ENCODE measurements around the gene SLC5A2. TPM values are rescaled to one million over a fixed set of nuclear protein-coding genes. Genes with fewer than 3 reads are reported as not detected.
"Not testable (repeated sequence)": the region's sequence is repeated elsewhere in the genome, so short reads cannot be mapped to it uniquely, and the experiment has no call there.

The SLC5A2 gene
- total RNA-seq, 1 donor: not detected

DNA sequence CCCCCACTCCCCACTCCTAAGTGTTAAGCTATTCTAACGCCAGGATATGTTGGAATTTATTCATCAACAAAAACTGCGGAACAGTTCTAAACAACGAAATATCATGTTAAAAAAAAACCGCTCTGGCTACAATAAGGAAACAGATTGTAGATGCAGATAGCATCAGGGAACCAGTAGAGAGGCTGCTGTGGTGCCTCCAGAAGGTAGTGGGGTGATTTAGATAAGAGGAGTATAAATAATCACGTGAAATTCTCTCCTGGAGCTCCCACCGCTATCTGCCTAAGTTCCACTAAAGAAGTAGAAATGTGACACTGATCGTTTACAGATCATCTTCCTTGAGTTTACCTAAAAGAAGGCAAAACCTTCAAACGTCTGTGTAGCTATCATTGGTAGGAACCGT is 52.8 kb downstream of the SLC5A2 start:
- TF ChIP-seq, protein P1, sequence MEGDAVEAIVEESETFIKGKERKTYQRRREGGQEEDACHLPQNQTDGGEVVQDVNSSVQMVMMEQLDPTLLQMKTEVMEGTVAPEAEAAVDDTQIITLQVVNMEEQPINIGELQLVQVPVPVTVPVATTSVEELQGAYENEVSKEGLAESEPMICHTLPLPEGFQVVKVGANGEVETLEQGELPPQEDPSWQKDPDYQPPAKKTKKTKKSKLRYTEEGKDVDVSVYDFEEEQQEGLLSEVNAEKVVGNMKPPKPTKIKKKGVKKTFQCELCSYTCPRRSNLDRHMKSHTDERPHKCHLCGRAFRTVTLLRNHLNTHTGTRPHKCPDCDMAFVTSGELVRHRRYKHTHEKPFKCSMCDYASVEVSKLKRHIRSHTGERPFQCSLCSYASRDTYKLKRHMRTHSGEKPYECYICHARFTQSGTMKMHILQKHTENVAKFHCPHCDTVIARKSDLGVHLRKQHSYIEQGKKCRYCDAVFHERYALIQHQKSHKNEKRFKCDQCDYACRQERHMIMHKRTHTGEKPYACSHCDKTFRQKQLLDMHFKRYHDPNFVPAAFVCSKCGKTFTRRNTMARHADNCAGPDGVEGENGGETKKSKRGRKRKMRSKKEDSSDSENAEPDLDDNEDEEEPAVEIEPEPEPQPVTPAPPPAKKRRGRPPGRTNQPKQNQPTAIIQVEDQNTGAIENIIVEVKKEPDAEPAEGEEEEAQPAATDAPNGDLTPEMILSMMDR (IDR thresholded peaks at IDR 0.05; ENCODE audit: extremely low read depth, low read depth, low read length): no peak
- Histone ChIP-seq H3K36me3 (ENCODE audit: insufficient read depth, low read length) (no peaks in the 10 kb centered on the region), H3K4me3 (ENCODE audit: insufficient read depth, low read length) (no peak overlapping the region), H4K20me1 (ENCODE audit: insufficient read depth, low read length) (no peaks in the 10 kb centered on the region), H3K27me3 (ENCODE audit: insufficient read depth, low read length) (peaks cover 5% of the 10 kb centered on the region), H3K4me1 (ENCODE audit: insufficient read depth, low read length) (no peaks in the 10 kb centered on the region), H3K9me3 (ENCODE audit: low read depth, low read length) (no peaks in the 10 kb centered on the region), H3K79me2 (ENCODE audit: insufficient read depth, low read length) (no peaks in the 10 kb centered on the region), H3K4me2 (ENCODE audit: insufficient read depth, low read length) (no peak overlapping the region), H3K27ac (ENCODE audit: low read depth, low read length) (no peak overlapping the region), H2AFZ (ENCODE audit: low read length) (no peak overlapping the region)
- DNase-seq (ENCODE audit: insufficient read length, low spot score, missing footprints): no peak

DNA sequence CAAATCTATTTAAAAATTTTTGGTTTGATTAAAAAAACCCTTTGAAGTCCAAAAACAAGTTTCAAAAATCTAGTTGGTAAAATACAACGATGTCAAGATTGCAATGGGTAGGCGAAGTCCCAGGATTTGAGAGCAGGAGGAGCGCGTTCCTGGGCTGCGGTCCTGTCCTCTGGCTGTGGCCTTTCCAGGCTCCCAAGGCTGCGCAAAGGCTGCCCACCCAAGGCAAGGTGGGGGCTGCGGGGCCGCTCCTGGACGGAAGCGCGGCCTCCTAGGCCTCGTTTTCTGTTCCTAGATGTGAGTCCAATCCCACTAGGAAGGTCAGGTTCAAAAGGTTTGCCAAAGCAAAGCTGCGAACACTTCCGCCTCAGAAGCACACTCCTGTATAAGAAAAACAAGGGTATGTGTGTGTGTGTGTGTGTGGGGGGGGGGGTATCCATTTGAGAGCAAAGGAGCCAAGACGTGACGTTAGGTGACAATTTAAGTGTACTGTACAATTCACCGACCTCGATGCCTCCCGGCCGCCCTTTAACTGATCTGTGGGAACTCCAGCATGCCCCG is 54.0 kb downstream of the SLC5A2 start:
- TF ChIP-seq, protein P1 (IDR thresholded peaks at IDR 0.05; ENCODE audit: extremely low read depth, low read depth, low read length): no peak
- Histone ChIP-seq H3K4me1 (ENCODE audit: insufficient read depth, low read length) (no peaks in the 10 kb centered on the region), H3K27ac (ENCODE audit: low read depth, low read length) (no peak overlapping the region), H3K36me3 (ENCODE audit: insufficient read depth, low read length) (no peaks in the 10 kb centered on the region), H3K9me3 (ENCODE audit: low read depth, low read length) (no peaks in the 10 kb centered on the region), H3K4me2 (ENCODE audit: insufficient read depth, low read length) (peak overlapping the region; percentile 39), H2AFZ (ENCODE audit: low read length) (no peak overlapping the region), H3K4me3 (ENCODE audit: insufficient read depth, low read length) (no peak overlapping the region), H4K20me1 (ENCODE audit: insufficient read depth, low read length) (no peaks in the 10 kb centered on the region), H3K79me2 (ENCODE audit: insufficient read depth, low read length) (no peaks in the 10 kb centered on the region), H3K27me3 (ENCODE audit: insufficient read depth, low read length) (peaks cover 5% of the 10 kb centered on the region)
- DNase-seq (ENCODE audit: insufficient read length, low spot score, missing footprints): peak; percentile 58

DNA sequence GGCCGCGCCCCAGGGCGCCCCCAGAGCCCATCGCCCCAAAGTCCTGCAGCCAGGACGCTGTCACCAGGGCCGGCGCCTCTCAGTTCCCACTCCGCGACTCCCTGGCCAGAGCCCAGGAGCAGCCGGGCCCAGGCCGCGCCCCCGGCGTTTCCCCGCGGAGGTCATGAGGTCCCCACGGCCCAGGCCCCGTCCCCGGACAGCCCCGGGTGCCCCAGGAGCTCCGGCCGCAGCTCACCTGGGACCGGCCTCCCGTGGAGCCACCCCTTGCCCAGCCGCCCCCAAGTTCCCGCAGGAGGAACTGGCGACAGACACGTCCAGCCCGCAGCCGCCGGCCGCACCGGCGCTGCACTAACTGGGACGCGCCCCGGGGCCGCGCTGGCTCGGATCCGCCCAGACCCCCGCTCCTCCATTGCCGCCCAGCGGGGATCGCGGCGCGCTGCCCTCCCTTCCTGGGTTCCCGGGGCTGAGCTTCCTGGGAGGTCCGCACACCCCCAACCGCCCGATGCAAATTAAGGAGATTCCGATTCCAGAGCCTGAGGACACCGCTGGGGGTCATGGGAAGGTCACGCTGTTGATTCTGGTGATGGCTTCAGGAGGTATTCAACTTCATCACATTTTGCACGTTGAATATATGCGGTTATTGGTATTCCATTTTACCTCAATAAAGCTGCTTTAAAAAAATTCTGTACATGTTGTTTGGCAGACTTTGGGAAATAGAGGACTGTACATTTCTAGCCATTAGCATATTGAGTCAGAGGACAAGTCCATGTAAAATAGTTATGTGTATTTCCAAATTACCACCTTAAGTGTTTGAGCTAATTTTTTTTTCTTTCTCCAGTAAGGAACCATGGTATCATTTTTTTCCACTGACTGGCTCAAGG is 54.7 kb downstream of the SLC5A2 start:
- TF ChIP-seq, protein P1 (IDR thresholded peaks at IDR 0.05; ENCODE audit: extremely low read depth, low read depth, low read length): no peak
- no peak overlapping the region for H2AFZ ChIP-seq (ENCODE audit: low read length)
- DNase-seq (ENCODE audit: insufficient read length, low spot score, missing footprints): peak; percentile 54

DNA sequence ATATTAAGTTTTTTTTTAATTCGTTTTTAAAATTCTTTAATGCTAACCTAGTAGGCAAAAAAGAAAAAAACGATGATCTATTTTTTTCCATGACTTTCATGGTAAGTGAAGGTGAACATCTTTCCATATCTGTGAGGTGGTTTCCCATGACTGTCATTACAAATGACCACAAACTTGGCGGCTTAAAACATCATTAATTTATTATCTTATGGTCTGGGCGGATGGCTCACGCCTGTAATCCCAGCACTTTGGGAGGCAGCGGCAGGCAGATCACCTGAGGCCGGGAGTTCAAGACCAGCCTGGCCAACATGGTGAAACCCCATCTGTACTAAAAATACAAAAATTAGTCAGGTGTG is 55.3 kb downstream of the SLC5A2 start:
- DNase-seq (ENCODE audit: insufficient read length, low spot score, missing footprints); H2AFZ ChIP-seq (ENCODE audit: low read length); H3K27ac ChIP-seq (ENCODE audit: low read depth, low read length); H4K20me1 ChIP-seq (ENCODE audit: insufficient read depth, low read length); H3K9me3 ChIP-seq (ENCODE audit: low read depth, low read length); H3K36me3 ChIP-seq (ENCODE audit: insufficient read depth, low read length); H3K4me3 ChIP-seq (ENCODE audit: insufficient read depth, low read length); H3K4me1 ChIP-seq (ENCODE audit: insufficient read depth, low read length); H3K79me2 ChIP-seq (ENCODE audit: insufficient read depth, low read length); H3K27me3 ChIP-seq (ENCODE audit: insufficient read depth, low read length); H3K4me2 ChIP-seq (ENCODE audit: insufficient read depth, low read length): not testable (repeated sequence)

More for the DNA sequence above, 54.7 kb downstream of the SLC5A2 start:
- Histone ChIP-seq H3K79me2 (ENCODE audit: insufficient read depth, low read length) (no peaks in the 10 kb centered on the region), H3K4me3 (ENCODE audit: insufficient read depth, low read length) (no peak overlapping the region), H4K20me1 (ENCODE audit: insufficient read depth, low read length) (no peaks in the 10 kb centered on the region), H3K27ac (ENCODE audit: low read depth, low read length) (no peak overlapping the region), H3K9me3 (ENCODE audit: low read depth, low read length) (no peaks in the 10 kb centered on the region), H3K36me3 (ENCODE audit: insufficient read depth, low read length) (no peaks in the 10 kb centered on the region), H3K27me3 (ENCODE audit: insufficient read depth, low read length) (peaks cover 5% of the 10 kb centered on the region), H3K4me1 (ENCODE audit: insufficient read depth, low read length) (no peaks in the 10 kb centered on the region), H3K4me2 (ENCODE audit: insufficient read depth, low read length) (peak overlapping the region; percentile 39)

DNA sequence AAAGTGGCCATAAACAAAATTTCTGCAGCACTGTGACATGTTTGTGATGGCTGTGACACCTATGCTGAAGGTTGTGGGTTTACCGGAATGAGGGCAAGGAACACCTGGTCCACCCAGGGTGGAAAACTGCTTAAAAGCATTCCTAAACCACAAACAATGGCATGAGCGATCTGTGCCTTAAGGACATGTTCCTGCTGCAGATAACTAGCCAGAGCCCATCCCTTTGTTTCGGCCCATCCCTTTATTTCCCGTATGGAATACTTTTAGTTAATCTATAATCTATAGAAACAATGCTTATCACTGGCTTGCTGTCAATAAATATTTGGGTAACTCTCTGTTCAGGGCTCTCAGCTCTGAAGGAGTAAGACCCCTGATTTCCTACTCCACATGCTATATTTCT is 56.8 kb downstream of the SLC5A2 start:
- H2AFZ ChIP-seq (ENCODE audit: low read length); H3K9me3 ChIP-seq (ENCODE audit: low read depth, low read length); H4K20me1 ChIP-seq (ENCODE audit: insufficient read depth, low read length); DNase-seq (ENCODE audit: insufficient read length, low spot score, missing footprints); H3K27me3 ChIP-seq (ENCODE audit: insufficient read depth, low read length); H3K79me2 ChIP-seq (ENCODE audit: insufficient read depth, low read length); H3K36me3 ChIP-seq (ENCODE audit: insufficient read depth, low read length); H3K4me1 ChIP-seq (ENCODE audit: insufficient read depth, low read length); H3K4me3 ChIP-seq (ENCODE audit: insufficient read depth, low read length); H3K27ac ChIP-seq (ENCODE audit: low read depth, low read length); H3K4me2 ChIP-seq (ENCODE audit: insufficient read depth, low read length): not testable (repeated sequence)
